Upper lobe of left lung (tissue), 4 donors: Measurements from ENCODE around the gene ASNSD1.
"Not testable (repeated sequence)": the region's sequence is repeated elsewhere in the genome, so short reads cannot be mapped to it uniquely, and the experiment has no call there.

Experiments
- CTCF ChIP-seq, 6 experiments: fragments of 450-650 bp in 4 of 6; fragments of 200-600 bp in 2 of 6; sonication (generic) in 2 of 6; IDR thresholded peaks; one replicate each; pipeline ENCODE4 v1.5.1; 2016 to 2019; ENCODE audit warnings: antibody characterized with exemption in 6 of 6
- POLR2A ChIP-seq, 4 donors: fragments of 450-650 bp; IDR thresholded peaks; one replicate each; pipeline ENCODE4 v1.5.1; 2016 to 2017; ENCODE audit warnings: antibody characterized with exemption in 4 of 4, mild to moderate bottlenecking in 2 of 4

DNA sequence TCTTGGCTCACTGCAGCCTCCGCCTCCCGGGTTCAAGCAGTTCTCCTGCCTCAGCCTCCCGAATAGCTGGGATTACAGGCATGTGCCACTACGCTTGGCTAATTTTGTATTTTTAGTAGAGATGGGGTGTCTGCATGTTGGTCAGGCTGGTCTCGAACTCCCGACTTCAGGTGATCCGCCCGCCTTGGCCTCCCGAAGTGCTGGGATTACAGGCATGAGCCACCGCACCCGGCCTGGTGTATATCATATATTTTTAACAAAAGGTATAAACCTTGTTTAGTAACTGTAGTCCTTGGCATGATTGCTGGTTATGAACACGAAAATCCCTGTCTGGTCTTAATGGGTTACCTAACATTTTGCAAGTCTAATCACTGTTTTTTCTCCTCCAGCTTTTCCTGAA, 2.1 kb downstream of the ASNSD1 start:
- not testable (repeated sequence) for TF ChIP-seq CTCF, POLR2A (IDR thresholded peaks at IDR 0.05)
